LHCN-M2 (cell line): Measurements from ENCODE around the gene KHDRBS2. TPM values are rescaled to one million over a fixed set of nuclear protein-coding genes. Genes with fewer than 3 reads are reported as not detected.

Experiments
- DNase-seq: peaks from one replicate; pipeline ENCODE4 v3.0.0-alpha.2; 2012; ENCODE audit warnings: low read depth
- total RNA-seq: library from RNA; depleted of rRNA; stranded (reverse); fragments of >200 nt; gene quantifications from 2 replicates; pipeline ENCODE4 v1.2.3, GENCODE V29; 2014

The KHDRBS2 gene
- total RNA-seq, 1 experiment from 2014 or later: not detected

- DNase-seq: no peak
These were observed 250.1 kb downstream of the KHDRBS2 start for GRCh38 chr6:62035952-62036351.

GRCh38 chr6:62013719-62014118 is 272.3 kb downstream of the KHDRBS2 start:
- no peak for DNase-seq

GRCh38 chr6:62009445-62009844 is 276.6 kb downstream of the KHDRBS2 start:
- no peak for DNase-seq

- DNase-seq: no peak
These were observed 296.4 kb downstream of the KHDRBS2 start for GRCh38 chr6:61989616-61990015.

- DNase-seq: no peak
These were observed 305.4 kb downstream of the KHDRBS2 start for GRCh38 chr6:61980622-61981021.

- no peak for DNase-seq
These were observed 308.1 kb downstream of the KHDRBS2 start for GRCh38 chr6:61977947-61978346.

- DNase-seq: no peak
These were observed 308.9 kb downstream of the KHDRBS2 start for GRCh38 chr6:61977099-61977498.

- no peak for DNase-seq
These were observed 326.8 kb downstream of the KHDRBS2 start for GRCh38 chr6:61959196-61959595.

GRCh38 chr6:61953851-61954250 is 332.2 kb downstream of the KHDRBS2 start:
- DNase-seq: no peak

GRCh38 chr6:61951586-61951985 is 334.4 kb downstream of the KHDRBS2 start:
- DNase-seq: no peak

GRCh38 chr6:61950811-61951210 is 335.2 kb downstream of the KHDRBS2 start:
- no peak for DNase-seq

- DNase-seq: no peak
These were observed 336.1 kb downstream of the KHDRBS2 start for GRCh38 chr6:61949971-61950370.

- DNase-seq: no peak
These were observed 336.9 kb downstream of the KHDRBS2 start for GRCh38 chr6:61949161-61949560.

GRCh38 chr6:61947311-61947947 is 338.6 kb downstream of the KHDRBS2 start:
- DNase-seq: no peak

- DNase-seq: no peak
These were observed 345.1 kb downstream of the KHDRBS2 start for GRCh38 chr6:61940919-61941318.

GRCh38 chr6:61935242-61935846 is 350.7 kb downstream of the KHDRBS2 start:
- no peak for DNase-seq

- DNase-seq: no peak
These were observed 376.5 kb downstream of the KHDRBS2 start for GRCh38 chr6:61909486-61909885.

- DNase-seq: no peak
These were observed 384.3 kb downstream of the KHDRBS2 start for GRCh38 chr6:61901748-61902147.

- DNase-seq: no peak
These were observed 391.5 kb downstream of the KHDRBS2 start for GRCh38 chr6:61894536-61894935.

- DNase-seq: no peak
These were observed 398.6 kb downstream of the KHDRBS2 start for GRCh38 chr6:61887423-61887822.

GRCh38 chr6:61886608-61887259 is 399.3 kb downstream of the KHDRBS2 start:
- no peak for DNase-seq

GRCh38 chr6:61869632-61870400 is 416.2 kb downstream of the KHDRBS2 start:
- DNase-seq: no peak
